Stimulated activated CD8-positive, alpha-beta memory T cell treated with anti-CD3 and anti-CD28 coated beads, Interleukin-15, amount 100 ng/mL, for 24 hours (primary cell): ENCODE results near the gene SLC28A1.
A peak's percentile ranks its signal among the peaks of the same experiment; 100 is the strongest.
"Not testable (repeated sequence)": the region's sequence is repeated elsewhere in the genome, so short reads cannot be mapped to it uniquely, and the experiment has no call there.

Experiments
- DNase-seq: peaks from one replicate; pipeline ENCODE4 v3.0.0-alpha.2; 2020; ENCODE audit warnings: low read depth

SLC28A1 gene

GRCh38 chr15:84862214-84862975 lies 22.1 kb upstream of the SLC28A1 start:
- DNase-seq, result no peak

GRCh38 chr15:84863565-84864443 lies 20.7 kb upstream of the SLC28A1 start:
- no peak for DNase-seq

- DNase-seq, result no peak
Observed at GRCh38 chr15:84864444-84864795, 20.0 kb upstream of the SLC28A1 start.

- no peak for DNase-seq
Observed at GRCh38 chr15:84865074-84865569, 19.3 kb upstream of the SLC28A1 start.

DNA sequence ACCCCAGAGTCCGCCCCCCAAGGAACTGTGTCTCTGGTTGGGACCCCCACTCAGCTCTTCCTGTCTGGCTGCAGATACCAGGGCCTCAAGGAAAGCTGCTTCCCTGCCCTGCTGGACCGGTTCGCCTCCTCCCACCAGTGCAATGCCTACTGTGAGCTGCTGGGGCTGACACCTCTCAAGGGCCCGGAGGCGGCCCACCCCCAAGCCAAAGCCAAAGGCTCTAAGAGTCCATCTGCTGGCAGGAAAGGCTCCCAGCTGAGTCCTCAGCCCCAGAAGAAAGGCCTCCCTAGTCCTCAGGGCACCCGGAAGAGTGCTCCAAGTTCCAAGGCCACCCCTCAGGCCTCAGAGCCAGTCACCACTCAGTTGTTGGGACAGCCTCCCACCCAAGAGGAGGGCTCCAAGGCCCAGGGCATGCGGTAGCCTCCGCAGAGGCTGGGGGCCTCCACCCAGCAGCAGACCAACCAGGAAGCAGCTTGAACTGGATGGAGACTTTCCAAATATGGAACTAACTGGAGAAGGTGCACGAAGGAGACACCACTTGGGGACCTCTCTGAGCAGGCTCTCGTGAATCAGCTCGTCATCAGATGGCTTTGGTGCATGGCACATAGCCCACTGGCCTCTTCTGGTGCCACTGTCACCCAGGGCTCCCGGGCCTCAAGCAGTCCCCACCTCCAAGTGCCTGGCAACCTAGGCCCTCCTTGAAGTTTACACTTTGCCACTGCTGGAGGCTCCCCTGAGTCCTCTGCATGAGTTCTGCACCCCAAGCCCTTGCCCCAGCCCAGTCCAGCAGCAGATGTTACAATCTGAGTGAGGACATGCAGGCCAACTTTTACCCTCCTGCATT lies 16.2 kb upstream of the SLC28A1 start:
- DNase-seq, result no peak

GRCh38 chr15:84869510-84869909 lies 15.0 kb upstream of the SLC28A1 start:
- no peak for DNase-seq

- no peak for DNase-seq
Observed at GRCh38 chr15:84871428-84871985, 13.0 kb upstream of the SLC28A1 start.

- DNase-seq, result no peak
Observed at GRCh38 chr15:84872009-84872910, 12.2 kb upstream of the SLC28A1 start.

DNA sequence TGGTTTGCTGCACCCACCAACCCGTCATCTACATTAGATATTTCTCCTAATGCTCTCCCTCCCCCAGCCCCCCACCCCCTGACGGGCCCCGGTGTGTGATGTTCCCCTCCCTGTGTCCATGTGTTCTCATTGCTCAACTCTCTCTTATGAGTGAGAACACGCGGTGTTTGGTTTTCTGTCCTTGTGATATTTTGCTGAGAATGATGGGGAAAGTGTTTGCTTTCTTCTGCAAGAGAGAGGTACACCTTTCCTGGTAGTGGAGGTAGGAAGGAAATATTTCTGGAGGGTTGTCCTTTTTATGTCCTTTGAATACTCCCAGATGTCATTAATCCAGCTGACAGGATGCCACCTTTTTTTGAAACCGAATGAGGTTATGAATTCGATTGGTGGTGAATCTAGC lies 10.5 kb upstream of the SLC28A1 start:
- DNase-seq, result no peak

DNA sequence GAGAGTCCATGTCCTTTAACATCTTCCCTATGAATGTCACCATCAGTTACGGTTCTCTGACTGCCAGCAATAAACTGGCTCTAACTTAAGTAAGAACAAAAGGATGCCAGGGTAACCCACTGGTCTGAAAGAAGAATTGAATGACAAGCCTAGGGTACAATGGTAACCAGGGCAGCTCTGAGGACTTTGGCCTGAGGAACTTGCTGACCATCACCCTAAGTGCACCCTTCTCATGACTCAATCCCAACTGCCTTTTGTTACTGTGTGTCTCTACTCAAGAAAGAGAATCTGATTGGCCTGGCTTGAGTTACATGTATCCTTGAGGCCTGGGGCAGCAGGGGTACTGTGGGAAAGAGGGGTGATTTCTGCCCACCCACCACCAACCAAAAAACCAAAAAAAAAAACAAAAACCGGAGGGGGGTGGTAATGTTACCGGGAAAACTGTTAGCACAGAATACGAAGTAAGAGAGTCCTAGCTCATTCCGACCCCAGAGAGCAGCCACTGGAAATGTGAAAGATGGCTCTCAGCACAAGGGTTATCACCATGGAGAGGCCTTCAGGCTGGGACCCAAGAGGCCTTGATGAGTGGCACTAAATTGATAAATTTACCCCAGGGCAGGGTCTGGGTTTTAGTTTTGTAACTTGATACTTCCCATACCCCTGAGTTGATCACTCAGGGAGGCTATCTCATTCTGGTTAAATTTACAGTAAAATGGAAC lies 9.3 kb upstream of the SLC28A1 start:
- DNase-seq, result no peak

DNA sequence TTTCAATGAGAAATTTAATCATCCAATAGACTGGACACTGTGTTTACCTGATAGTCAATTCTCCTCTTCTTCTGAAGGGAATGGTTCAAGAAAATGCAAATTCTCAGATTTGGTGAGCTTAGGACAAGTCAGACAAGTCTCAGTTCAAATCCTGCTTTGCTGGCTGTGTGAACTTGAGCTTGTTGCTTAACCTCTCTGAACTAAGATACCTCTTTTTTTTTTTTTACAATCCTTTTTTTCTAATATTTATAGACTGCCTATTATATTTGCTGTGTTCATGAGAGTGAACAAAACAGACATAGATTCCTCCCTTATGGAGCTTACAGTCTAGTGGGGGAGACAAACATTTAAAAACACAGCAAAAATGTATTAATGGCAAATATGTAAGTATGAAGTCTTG lies 8.2 kb upstream of the SLC28A1 start:
- DNase-seq, result no peak

GRCh38 chr15:84877701-84878100 lies 6.8 kb upstream of the SLC28A1 start:
- not testable (repeated sequence) for DNase-seq

DNA sequence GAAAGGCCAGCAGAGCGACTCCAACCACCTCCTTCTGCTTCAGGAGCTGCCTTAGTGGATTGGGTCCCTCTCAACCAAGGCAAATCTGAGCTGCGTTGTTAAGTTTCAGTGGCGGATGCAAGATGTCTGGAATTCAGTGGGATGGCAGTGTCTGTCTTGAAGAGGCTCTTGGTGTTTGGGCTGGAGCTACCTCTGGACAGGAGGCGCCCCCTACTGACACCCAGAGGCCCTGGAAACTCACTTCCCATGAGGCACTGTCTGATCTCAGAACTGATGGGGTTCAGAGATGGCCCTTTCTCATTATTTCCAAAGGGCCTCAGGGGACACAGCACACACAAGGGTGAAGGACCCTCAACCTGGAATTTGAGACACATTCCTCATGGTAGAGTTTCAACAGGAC lies 6.0 kb upstream of the SLC28A1 start:
- peak; percentile 14 for DNase-seq

DNA sequence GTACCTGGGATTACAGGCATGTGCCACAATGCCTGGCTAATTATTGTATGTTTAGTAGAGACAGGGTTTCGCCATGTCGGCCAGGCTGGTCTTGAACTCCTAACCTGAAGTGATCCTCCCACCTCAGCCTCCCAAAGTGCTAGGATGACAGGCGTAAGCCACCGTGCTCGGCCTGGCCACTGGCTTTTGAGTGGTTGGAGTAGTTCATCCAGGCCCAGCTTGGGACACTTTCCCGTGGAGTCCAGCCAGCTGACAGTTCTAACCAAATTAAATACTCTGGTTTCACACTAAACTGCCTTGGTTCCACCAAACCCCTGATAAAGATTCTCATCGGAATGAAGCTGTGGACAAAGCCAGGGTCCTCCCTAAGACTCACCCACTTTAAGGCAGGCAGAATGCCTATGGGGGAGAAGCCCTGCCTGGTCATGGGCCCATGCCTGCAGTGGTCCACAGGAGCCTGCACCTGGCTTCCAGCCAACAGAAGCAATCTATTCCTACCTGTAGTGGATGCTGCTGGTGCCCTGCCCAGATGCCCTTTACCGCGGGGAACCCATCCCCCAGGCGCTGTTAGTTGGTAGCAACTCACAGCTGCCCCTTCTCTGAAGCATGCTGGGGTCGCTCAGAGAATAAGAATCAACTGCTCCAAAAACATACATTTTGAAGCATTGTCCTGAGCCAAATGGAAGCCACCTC lies 5.2 kb upstream of the SLC28A1 start:
- no peak for DNase-seq

GRCh38 chr15:84880007-84880406 lies 4.5 kb upstream of the SLC28A1 start:
- DNase-seq, result no peak

- no peak for DNase-seq
Observed at GRCh38 chr15:84880822-84881519, 3.5 kb upstream of the SLC28A1 start.

- no peak for DNase-seq
Observed at GRCh38 chr15:84881520-84881830, 3.0 kb upstream of the SLC28A1 start.

GRCh38 chr15:84883466-84883865 lies 996 bp upstream of the SLC28A1 start:
- DNase-seq, result no peak

DNA sequence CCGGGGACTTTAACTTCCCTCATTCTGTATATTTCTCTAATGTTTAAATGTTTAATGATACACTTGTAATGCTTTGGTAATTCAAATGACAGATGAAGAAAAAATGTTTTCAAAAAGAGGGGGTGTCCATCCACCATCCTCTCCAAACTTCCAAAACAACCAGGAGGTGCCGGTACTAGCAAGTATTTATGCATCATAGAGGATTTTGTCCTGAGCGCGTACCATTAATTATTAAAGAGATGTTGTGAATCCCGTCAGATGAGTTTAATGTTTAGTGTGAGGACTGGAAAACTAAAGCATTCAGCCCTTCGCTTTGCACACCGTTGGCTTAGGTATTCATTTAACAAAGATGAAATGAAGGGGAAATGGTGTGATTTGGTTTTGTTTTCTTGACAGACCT lies 1.3 kb downstream of the SLC28A1 start:
- DNase-seq, result no peak
